GM18505 (cell line): ENCODE results near the gene NOL4L.

Experiments
- ATAC-seq: cut with Tn5 transposase; IDR thresholded peaks from one replicate; pipeline ENCODE4 v1.9.1; 2021; ENCODE audit not compliant: unreplicated experiment
- POLR2A ChIP-seq: IDR thresholded peaks from 4 replicates; pipeline ENCODE4 v1.6.1; 2011; ENCODE audit warnings: borderline replicate concordance; ENCODE audit not compliant: insufficient read depth, insufficient read length; ENCODE audit errors: extremely low read depth

Gene NOL4L

GRCh38 chr20:32481311-32482142 is 103.6 kb downstream of the NOL4L start:
- ATAC-seq = no peak
- no peak for TF ChIP-seq POLR2A

- no peak for TF ChIP-seq POLR2A
- no peak for ATAC-seq
Measured at GRCh38 chr20:32480371-32481241, 104.5 kb downstream of the NOL4L start.

- no peak for TF ChIP-seq POLR2A
- no peak for ATAC-seq
Measured at GRCh38 chr20:32479697-32480171, 105.4 kb downstream of the NOL4L start.

- no peak for TF ChIP-seq POLR2A
Measured at GRCh38 chr20:32479012-32479411, 106.1 kb downstream of the NOL4L start.

GRCh38 chr20:32478576-32478975 is 106.6 kb downstream of the NOL4L start:
- no peak for ATAC-seq
- no peak for TF ChIP-seq POLR2A

More at GRCh38 chr20:32479012-32479411, 106.1 kb downstream of the NOL4L start:
- ATAC-seq = no peak

- no peak for ATAC-seq
- TF ChIP-seq POLR2A = no peak
Measured at GRCh38 chr20:32477594-32478512, 107.3 kb downstream of the NOL4L start.

GRCh38 chr20:32476684-32477593 is 108.2 kb downstream of the NOL4L start:
- ATAC-seq = no peak
- TF ChIP-seq POLR2A = no peak

- ATAC-seq = no peak
- no peak for TF ChIP-seq POLR2A
Measured at GRCh38 chr20:32474967-32475811, 109.9 kb downstream of the NOL4L start.

GRCh38 chr20:32474717-32474966 is 110.5 kb downstream of the NOL4L start:
- TF ChIP-seq POLR2A = no peak
- no peak for ATAC-seq

GRCh38 chr20:32474009-32474716 is 111.0 kb downstream of the NOL4L start:
- TF ChIP-seq POLR2A = no peak
- ATAC-seq = no peak
